NK-92 treated with Interleukin-12 subunit alpha and Interleukin-12 subunit beta, amount 100 ng/mL, for 24 hours (cell line): ENCODE data around the gene TCP11.

ENCODE experiments used
- DNase-seq: peaks from one replicate; lab custom pipeline; 2025; lab: John Stamatoyannopoulos, UW

The TCP11 gene

GRCh38 chr6:35092362-35093117 is 48.6 kb downstream of the TCP11 start:
- DNase-seq: no peak

GRCh38 chr6:35091346-35092083 is 49.6 kb downstream of the TCP11 start:
- DNase-seq: no peak

GRCh38 chr6:35090734-35091133 is 50.4 kb downstream of the TCP11 start:
- no peak for DNase-seq

DNA sequence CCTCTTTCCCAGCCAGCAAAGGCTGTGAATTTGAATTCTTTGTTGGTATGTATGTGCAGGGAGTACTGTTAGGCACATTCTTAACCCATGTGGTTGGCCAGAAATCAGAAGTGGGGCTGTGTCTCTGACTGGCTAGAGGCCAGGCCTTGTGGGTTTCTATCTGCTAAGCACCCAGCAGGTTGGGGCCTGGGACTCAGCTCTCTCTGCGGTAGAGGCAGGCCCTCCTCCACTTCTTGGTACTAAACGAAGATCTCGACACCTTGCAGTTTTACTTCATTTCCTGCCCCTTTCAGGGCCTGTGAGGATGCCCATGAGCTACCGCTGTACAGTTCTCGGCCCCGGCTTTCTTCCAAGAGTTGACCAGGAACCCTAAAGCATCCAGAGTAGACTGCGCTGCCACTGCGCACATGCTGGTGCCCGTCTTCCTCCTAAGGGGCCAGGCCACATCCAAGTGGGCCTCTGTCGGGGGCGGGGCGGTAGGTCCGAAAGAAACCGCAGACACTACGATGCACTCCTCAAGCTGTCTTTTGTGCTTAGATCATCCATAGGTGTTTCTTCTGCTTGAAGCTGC is 51.1 kb downstream of the TCP11 start:
- DNase-seq: no peak

DNA sequence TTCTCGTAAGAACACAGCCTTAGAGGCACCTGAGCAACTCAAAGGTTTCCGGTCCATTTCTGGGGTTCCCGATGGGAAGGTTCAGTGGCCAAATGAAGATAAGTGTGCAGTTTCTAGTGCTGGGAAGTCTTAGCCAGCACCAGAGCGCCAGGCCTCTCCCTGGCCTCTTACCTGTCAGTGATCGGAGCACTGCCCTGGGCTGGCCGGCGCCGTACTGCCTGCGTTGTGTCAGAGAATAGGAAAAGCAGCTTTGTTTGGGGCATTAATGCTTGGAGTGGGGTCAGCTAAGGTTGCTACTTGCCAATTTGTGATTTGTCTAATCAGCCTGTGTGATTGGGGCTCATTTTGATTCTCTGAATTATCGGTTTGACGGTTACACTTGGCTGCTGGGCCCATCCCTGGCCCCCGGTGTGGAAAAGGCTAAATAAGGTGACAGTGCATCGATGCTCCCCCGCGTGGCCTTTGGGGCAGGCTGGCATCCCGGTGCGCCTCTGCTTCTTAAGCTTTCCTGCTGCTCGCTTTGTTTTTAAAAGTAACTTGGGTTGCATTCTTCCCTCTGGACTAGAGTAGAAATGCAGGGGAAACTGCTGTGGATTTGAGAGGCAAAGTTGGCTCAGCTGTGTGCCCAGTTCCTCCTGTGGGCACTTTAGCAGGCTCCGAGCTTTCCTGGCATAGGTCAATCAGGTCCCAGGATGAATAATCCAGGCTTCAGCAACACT is 51.8 kb downstream of the TCP11 start:
- DNase-seq: no peak

DNA sequence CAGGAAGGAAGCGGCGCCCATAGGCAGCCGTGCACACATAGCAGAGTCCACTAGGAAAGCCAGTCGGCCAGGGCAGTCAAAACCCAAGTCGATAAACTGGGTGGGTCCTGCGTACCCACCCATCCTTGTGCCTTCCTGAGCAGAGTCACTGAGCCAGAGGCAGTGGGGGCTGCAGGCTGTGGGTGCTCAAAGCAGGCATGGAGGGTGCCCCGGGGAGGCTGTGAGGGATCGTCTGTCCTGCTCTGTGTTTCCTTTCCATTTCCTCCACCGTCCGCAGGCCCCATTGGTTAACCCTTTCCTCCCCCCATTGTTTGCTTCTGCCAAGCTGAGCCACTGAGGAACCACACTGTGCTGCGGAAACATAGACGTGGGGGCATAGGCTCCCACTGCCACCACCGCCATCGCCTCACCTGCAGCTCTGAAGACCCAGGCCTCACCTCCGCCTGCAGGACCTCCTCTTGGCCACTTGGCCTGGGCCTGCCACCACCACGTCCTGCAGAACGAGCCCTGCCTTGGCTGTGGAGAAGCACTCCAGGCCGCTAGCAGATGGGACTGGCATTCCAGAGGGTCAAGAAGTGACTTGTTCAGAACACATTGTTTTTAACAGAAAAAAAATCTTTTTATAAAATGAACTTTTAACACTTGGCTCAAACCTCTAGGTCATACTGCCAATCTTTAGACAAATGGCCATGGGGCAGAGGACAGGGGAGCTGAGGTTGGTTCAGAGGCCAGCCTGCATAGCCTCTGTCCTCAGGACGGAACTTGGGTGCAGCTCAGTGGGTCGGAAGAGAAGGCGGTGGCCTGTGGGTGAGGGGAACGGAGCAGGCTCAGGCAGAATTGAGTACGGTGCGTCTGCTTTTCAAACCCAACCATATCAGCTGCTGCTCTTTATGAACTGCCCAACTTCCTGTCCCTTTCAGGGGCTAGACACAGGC is 52.6 kb downstream of the TCP11 start:
- DNase-seq: no peak

DNA sequence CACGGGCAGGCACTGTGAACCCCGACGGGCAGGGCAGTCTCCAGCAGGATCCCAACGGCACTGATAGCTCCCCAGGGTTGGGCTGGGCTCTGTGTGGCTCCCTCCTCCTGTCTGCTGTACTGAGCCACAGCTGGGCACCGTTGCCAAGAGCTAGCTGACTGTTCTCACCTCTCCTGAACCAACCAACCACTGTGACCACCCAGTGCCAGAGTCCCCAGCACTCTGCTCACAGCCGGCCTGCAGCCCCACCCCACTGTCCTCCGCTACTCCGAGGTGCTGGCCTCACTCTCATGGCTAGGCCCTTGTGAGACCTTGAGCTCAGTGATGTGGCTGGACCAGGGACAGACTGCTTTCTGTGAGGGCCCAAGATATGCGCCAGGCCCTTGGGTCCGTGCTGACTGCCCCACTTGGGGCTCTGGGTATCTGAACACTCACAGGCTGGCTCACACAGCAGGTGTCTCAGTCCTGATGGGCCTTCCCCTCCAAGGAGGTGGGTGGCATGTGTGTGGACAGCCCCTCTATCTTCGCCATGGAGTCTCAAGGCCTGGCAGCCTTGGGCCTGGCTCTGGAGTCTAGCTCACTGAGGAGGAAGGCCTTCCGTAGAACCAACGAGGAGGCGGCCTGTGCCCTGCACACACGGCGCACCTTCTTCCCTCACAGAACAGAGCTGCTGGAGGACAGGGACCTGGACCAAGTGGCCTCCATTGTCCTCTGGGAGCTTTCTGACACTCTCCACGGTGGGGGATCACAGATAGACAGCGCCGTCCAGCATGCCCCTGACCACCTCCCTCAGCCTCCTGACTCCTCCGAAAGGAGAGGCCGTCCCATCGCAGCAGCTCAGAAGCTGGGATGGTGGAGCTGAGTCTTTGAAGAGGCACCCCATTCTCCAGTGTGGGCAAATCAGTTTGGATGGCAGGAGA is 53.5 kb downstream of the TCP11 start:
- no peak for DNase-seq

DNA sequence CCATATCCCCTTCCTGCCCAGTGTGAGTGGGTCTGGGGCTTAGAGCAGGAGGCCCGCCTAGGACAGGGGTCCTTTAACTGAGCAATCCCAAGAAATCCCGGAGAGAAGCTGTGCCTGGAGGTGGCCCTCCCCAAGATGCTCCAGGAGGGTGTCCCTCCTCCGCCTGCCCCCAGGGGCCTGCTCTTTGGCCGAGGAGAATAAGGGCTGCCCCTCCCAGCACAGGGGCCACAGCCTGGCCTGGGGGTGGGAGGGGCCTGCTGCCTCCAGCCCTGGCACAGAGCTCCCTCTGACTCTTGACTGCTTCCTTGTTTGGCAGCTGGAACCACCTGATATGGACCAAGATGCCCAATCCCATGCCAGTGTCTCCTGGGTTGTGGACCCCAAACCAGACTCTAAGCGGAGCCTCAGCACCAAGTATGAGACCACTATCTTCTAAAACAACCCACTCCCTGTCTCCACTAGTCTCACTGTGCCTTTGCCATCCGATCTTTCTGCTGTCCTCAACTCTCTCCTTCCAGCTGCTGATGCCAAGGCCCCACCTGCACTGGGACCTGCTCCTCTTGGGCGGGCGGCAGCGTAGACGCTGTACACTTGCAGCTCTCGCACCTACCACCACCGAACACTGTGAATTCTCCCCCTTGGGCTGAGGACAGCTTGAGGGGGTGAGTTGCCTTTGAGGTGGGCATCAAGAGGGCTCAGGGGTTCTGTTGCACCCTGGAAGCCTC is 54.3 kb downstream of the TCP11 start:
- no peak for DNase-seq

DNA sequence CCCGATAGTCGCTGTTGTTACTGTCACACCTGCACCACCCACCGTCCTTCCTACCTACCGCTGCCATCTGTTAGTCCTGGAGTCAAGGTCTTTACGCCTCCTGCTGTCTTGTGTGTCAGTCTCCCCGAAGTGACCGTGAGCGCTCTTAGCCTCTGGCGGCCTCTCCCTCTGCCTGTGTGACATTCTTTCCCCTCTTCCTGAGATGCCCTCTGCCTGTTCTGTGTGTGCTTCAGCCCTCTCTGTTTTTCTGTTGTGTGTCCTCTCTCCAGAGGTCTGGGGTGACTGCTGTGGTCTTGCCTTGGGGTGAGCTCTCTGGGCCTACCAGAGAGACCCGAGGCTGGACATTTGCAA is 54.9 kb downstream of the TCP11 start:
- DNase-seq: no peak

GRCh38 chr6:35085359-35086281 is 55.5 kb downstream of the TCP11 start:
- no peak for DNase-seq

DNA sequence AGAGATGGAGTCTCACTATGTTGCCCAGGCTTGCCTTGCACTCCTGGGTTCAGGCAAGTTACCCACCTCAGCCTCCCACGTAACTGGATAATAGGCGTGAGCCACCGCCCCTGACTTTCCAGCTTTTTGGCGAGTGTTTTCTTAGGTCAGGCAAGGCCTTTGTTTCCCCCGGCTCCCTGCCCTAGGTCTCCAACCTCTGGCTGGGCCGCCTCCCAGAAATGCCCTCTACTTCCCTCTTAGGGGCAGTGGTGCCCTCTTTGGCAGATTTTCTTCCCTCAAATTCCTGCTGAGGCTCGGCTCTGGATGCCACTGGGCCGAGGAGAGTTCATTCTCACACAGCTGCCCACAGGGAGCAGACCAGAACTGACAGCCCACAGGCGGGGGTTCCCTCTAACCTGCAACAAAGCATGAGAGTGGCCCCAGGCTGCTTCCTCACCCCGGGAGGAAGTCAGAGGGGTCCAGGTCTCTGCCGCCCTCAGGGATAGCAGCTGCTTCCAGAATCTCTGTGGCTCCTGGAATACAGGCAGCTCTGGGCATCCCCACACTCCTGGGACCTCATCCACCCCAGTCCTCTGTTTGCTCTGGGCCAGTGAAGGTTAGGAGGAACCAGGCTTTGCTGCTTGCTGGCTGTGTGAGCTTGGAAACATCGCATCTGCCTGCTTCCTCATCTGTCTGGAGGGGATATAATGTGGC is 56.5 kb downstream of the TCP11 start:
- DNase-seq: no peak

- no peak for DNase-seq
Measured at GRCh38 chr6:35084041-35084491, 57.1 kb downstream of the TCP11 start.

DNA sequence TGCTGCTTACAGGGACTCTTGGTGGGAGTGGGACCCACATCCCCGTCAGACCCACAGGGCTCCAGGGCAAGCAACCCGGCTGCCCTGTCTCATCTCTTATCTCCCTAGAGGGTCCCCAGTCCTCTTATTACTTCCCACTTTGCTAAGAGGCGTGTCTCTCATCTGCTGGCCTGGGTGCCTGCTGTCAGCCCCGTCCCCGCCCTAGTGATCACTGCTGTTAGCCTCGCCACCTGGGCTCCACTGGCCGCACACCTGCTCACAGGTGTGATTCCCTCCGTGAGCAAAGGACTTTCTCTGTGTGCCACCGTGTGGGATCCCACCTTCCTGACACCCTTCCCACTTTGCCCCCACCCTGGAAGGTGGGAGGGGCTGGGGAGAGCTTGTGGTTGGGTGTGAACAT is 57.6 kb downstream of the TCP11 start:
- DNase-seq: no peak

GRCh38 chr6:35082733-35083403 is 58.3 kb downstream of the TCP11 start:
- DNase-seq: no peak

- no peak for DNase-seq
Measured at GRCh38 chr6:35082046-35082732, 59.0 kb downstream of the TCP11 start.

GRCh38 chr6:35081426-35081851 is 59.7 kb downstream of the TCP11 start:
- no peak for DNase-seq
